Aorta (tissue), 5 donors: ENCODE measurements around the gene GABRE. TPM values are rescaled to one million over a fixed set of nuclear protein-coding genes. Genes with fewer than 3 reads are reported as not detected.

Source experiments
- ATAC-seq: fragments of 200-7000 bp; cut with Tn5 transposase; one replicate; pipeline ENCODE4 v1.9.1; 2022; ENCODE audit warnings: moderate library complexity; ENCODE audit not compliant: low FRiP score
- DNase-seq, 2 donors: peaks; one replicate each; pipeline ENCODE4 v3.0.0-alpha.2; 2020
- H3K27ac ChIP-seq, 2 donors: one replicate each; pipeline ENCODE4 v1.5.1; 2013; ENCODE audit warnings: low read length in 2 of 2, mild to moderate bottlenecking in 2 of 2, moderate library complexity in 2 of 2, control low read depth in 1 of 2, inconsistent platforms in 1 of 2, low read depth in 1 of 2
- H3K27me3 ChIP-seq, 2 donors: one replicate each; pipeline ENCODE4 v1.6.1; 2013; ENCODE audit warnings: control low read depth in 1 of 2, low read length in 1 of 2, mild to moderate bottlenecking in 1 of 2, moderate library complexity in 1 of 2; ENCODE audit not compliant: insufficient read depth in 2 of 2, control insufficient read depth in 1 of 2
- H3K36me3 ChIP-seq, 2 donors: one replicate each; pipeline ENCODE4 v1.6.1; 2013; ENCODE audit warnings: control low read depth in 1 of 2, low read length in 1 of 2, mild to moderate bottlenecking in 1 of 2; ENCODE audit not compliant: insufficient read depth in 2 of 2, control insufficient read depth in 1 of 2
- H3K4me1 ChIP-seq, 2 donors: one replicate each; pipeline ENCODE4 v1.6.1; 2013; ENCODE audit warnings: low read length in 2 of 2, control low read depth in 1 of 2, mild to moderate bottlenecking in 1 of 2, moderate library complexity in 1 of 2; ENCODE audit not compliant: insufficient read depth in 2 of 2, control insufficient read depth in 1 of 2
- H3K4me3 ChIP-seq, 2 donors: one replicate each; pipeline ENCODE4 v1.5.1; 2013; ENCODE audit warnings: low read length in 2 of 2, control low read depth in 1 of 2, mild to moderate bottlenecking in 1 of 2
- H3K9me3 ChIP-seq: one replicate; pipeline ENCODE4 v1.6.1; 2013; ENCODE audit warnings: mild to moderate bottlenecking, low read length; ENCODE audit not compliant: control insufficient read depth
- WGBS, 2 donors: extraction: QIAGEN DNeasy Blood & Tissue Kit; methylation state at CpG; one replicate each; pipeline ENCODE4 v1.1.7; 2013; 5-methylcytosine and 5-hydroxymethylcytosine counted together
- intact Hi-C, 2 donors: fragments of 100-400 bp; cut with DNase I; formaldehyde crosslinking; loops; one replicate each; pipeline versions ENCODE4 v1.14.2 to v1.15.0; 2022
- long read RNA-seq, 2 donors: library from polyadenylated mRNA; unstranded; transcript quantifications; one replicate each; pipeline ENCODE4 v2.0.0, GENCODE V29; 2020 to 2021
- polyA plus RNA-seq, 2 donors: library from polyadenylated mRNA; stranded (reverse); fragments of 200-250 nt; gene quantifications; one replicate each; pipeline ENCODE4 v1.2.3, GENCODE V29; 2013
- total RNA-seq, 2 donors: library from RNA; stranded (reverse); fragmentation: NEBNext Ultra II Directional; extraction: Animal tissue kit (Norgen Biotek cat#: 25700); gene quantifications; one replicate each; pipeline ENCODE4 v1.2.1, GENCODE V29; 2021
- donor health status: healthy with polysubstance abuse.
- donor health status: Bipolar disorder and iron deficiency.
- donor health status: DM: no; HTN: no; CAD: no.
- donor health status: DM: no; HTN: no; CAD: no.
- donor health status: DM: yes; HTN: yes; CAD: no.

GABRE gene, protein sequence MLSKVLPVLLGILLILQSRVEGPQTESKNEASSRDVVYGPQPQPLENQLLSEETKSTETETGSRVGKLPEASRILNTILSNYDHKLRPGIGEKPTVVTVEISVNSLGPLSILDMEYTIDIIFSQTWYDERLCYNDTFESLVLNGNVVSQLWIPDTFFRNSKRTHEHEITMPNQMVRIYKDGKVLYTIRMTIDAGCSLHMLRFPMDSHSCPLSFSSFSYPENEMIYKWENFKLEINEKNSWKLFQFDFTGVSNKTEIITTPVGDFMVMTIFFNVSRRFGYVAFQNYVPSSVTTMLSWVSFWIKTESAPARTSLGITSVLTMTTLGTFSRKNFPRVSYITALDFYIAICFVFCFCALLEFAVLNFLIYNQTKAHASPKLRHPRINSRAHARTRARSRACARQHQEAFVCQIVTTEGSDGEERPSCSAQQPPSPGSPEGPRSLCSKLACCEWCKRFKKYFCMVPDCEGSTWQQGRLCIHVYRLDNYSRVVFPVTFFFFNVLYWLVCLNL
- 10 to 100 TPM; 39.1 to 41.9 TPM for total RNA-seq
- polyA plus RNA-seq, result 10 to 100 TPM in 1 of 2 donors, 1 to 10 TPM in 1; 2.9 to 32.3 TPM
- long read RNA-seq, donor 1, partial matches to known transcripts, result 0 of 5 reads
- long read RNA-seq, donor 1, other reads (novel, unspliced or antisense), result 3 of 5 reads
- long read RNA-seq, donor 2, partial matches to known transcripts, result 0 of 2 reads
- long read RNA-seq, donor 2, other reads (novel, unspliced or antisense), result 2 of 2 reads

DNA sequence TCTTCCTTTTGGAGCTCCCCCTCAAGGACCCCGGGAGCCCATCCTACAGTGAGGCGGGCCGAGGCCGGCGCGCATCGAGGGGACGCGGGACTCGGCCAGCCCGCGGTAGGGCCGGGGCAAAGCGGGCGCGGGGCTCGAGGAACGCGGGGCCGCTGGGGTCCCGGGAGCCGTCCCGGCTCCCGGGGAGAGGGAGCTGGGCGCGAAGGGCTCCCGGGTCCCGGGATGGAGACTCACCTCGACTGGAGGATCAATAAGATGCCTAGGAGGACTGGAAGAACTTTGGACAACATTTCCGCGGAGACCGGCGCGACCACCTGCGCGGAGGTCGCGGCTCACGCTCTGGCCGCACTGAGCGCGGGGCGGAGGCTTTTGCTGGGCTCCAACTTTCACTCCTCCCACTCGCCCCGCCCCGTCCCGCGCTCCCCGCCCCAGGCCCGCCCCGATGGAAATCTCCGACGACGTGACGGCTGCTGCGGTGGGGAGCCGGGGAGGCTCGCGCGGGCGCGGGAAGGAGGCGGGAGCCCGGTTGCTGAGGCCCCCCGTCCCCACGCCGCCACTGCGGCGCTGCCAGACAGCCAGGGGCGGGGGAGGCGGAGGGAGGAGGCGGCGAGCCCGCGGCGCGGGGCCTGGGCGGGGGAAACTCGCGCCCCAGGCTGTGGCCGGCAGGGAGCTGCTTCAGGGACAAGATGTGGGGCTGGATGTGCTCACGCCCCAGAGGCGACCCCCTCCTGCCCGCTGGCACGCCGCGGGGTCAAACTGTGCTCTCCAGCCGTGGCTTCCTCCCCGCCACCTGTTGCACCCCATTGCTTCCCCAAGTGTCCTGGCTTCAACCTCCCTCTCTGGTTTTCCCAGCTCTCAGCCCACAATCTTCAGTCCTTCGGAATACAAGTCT lies at the start of gene GABRE:
Gene GABRE (minus strand): TSS at position 341 of the 892 bp plus-strand sequence. CDS start 51 bp downstream, at position 290.
- peak; percentile 59 to 91 for DNase-seq
- peaks cover 0 to 2% of the 10 kb centered on the region in 2 donors for H3K4me1 ChIP-seq
- intact Hi-C loops, result no loop called here
- H3K36me3 ChIP-seq, result no peaks in the 10 kb centered on the region
- 2 to 29% methylated on average over 69 to 90 of the region's 90 CpGs for WGBS, 2 donors
- no peaks in the 10 kb centered on the region for H3K27me3 ChIP-seq
- peak within 1 kb of the TSS; percentile 2 to 73 for H3K4me3 ChIP-seq
- H3K9me3 ChIP-seq, result no peaks in the 10 kb centered on the region
- H3K27ac ChIP-seq, result no peak within 1 kb of the TSS
- ATAC-seq, result peak; percentile 80

DNA sequence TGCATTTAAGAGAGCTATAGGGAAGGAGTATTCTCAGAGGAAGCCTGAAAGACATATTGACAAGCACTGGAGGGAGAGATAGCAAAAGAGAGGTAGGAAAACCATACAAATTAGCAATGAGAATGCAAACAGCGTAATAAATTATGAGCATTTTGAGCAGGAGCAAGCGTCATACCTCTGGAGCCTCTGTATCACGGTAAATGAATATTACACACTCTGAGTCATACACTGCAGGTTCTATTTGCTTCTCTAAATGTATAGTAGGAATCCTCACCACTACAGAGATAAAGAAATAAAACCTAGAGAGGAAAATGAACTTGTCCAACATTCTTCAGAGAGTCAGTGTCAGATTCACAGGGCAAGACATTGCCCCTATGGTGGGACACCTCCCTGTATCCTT lies 46.4 kb upstream of the GABRE start:
- Histone ChIP-seq H3K4me1 (no peaks in the 10 kb centered on the region), H3K4me3 (no peak overlapping the region), H3K36me3 (no peaks in the 10 kb centered on the region), H3K9me3 (no peaks in the 10 kb centered on the region), H3K27ac (no peak overlapping the region), H3K27me3 (no peaks in the 10 kb centered on the region)
- intact Hi-C loops, result no loop called here
- no peak for DNase-seq
- ATAC-seq, result no peak
- WGBS, 2 donors, result 73 to 94% methylated on average over 3 of the region's 3 CpGs

DNA sequence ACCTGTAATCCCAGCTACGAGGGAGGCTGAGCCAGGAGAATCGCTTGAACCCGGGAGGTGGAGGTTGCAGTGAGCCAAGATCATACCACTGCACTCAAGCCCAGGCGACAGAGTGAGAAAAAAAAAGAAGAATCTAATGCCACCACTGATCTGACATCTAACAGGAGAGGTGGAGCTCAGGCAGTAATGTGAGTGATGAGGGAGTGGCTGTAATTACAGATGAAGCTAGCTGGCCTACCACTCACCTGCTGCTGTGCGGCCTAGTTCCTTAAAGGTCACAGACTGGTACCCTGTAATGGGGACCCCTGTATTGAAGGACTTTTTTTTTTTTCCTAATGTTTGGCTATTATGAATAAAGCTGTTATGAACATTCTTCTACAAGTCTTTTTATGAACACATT lies 25.3 kb upstream of the GABRE start:
- Histone ChIP-seq H3K4me1 (no peaks in the 10 kb centered on the region), H3K27ac (no peak overlapping the region), H3K27me3 (no peaks in the 10 kb centered on the region), H3K36me3 (no peaks in the 10 kb centered on the region), H3K4me3 (no peak overlapping the region), H3K9me3 (no peaks in the 10 kb centered on the region)
- 72 to 90% methylated on average over 5 of the region's 5 CpGs for WGBS, 2 donors
- DNase-seq, result no peak
- intact Hi-C loops, result no loop called here
- no peak for ATAC-seq

DNA sequence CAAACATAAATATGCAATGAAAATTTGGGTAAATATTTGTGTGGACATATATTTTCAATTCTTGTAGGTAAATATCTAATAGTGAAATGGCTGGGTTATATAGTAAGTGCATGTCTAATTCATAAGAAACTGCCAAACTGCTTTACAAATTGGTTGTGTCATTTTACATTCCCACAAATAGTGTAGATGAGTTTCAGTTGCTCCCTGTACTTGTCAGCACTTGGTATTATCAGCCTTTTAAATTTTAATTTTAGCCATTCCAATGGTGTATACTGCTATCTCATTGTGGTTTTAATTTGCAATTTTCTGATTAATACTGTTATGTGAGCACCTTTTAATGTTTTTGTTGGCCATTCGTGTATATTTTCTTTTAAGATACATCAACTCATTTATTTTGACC lies 23.1 kb upstream of the GABRE start:
- intact Hi-C loops, result no loop called here

DNA sequence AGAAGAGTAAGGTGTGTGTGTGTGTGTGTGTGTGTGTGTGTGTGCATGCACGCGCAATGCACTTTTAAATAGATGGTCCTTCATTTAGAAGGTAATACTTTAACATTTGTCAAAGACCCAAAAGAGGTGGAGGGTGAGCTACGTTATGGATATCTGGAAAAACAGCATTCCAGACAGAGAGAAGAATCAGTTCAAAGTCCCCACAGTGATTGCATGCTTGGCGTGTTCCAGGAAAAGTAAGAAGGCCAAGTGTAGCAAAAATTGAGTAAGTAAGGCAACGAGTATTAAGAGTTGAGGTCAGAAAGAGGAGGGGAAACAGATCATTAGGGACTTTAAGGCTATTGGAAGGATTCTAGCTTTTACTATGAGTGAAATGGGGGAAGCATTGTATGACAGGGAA lies 21.9 kb upstream of the GABRE start:
- intact Hi-C loops, result no loop called here
- 62 to 80% methylated on average over 5 of the region's 5 CpGs for WGBS, 2 donors

More for the DNA sequence above, 23.1 kb upstream of the GABRE start:
- WGBS, 2 donors, result 90 to 96% methylated on average over 1 of the region's 1 CpG
- DNase-seq, result no peak
- H3K27ac ChIP-seq, result no peak overlapping the region
- no peak for ATAC-seq
- no peaks in the 10 kb centered on the region for H3K9me3 ChIP-seq
- no peaks in the 10 kb centered on the region for H3K27me3 ChIP-seq
- no peak overlapping the region for H3K4me3 ChIP-seq
- H3K36me3 ChIP-seq, result no peaks in the 10 kb centered on the region
- H3K4me1 ChIP-seq, result no peaks in the 10 kb centered on the region

DNA sequence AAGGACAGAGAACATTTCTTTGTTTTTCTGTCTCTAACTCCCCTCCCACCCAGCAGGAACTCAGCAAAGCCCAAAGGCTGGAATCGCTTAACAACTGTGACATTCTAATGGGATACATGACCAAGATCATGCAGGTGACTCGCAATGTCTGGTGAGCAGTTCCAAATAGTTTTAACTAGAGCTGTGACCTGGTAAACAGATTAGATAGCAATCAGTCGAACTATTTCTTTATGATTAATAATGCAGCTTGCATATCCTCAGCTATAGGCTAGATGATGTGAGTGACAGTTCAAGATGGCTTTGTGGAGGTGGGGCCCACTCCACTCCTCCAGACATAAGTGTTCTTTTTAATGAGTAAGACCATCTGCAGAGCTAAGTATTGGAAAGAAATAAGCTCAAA lies 20.0 kb upstream of the GABRE start:
- no peak for ATAC-seq
- no peak overlapping the region for H3K4me3 ChIP-seq

More for the DNA sequence above, 21.9 kb upstream of the GABRE start:
- no peaks in the 10 kb centered on the region for H3K27me3 ChIP-seq
- DNase-seq, result no peak
- no peaks in the 10 kb centered on the region for H3K36me3 ChIP-seq
- no peak for ATAC-seq
- no peak overlapping the region for H3K4me3 ChIP-seq
- H3K27ac ChIP-seq, result no peak overlapping the region
- H3K4me1 ChIP-seq, result no peaks in the 10 kb centered on the region
- no peaks in the 10 kb centered on the region for H3K9me3 ChIP-seq

DNA sequence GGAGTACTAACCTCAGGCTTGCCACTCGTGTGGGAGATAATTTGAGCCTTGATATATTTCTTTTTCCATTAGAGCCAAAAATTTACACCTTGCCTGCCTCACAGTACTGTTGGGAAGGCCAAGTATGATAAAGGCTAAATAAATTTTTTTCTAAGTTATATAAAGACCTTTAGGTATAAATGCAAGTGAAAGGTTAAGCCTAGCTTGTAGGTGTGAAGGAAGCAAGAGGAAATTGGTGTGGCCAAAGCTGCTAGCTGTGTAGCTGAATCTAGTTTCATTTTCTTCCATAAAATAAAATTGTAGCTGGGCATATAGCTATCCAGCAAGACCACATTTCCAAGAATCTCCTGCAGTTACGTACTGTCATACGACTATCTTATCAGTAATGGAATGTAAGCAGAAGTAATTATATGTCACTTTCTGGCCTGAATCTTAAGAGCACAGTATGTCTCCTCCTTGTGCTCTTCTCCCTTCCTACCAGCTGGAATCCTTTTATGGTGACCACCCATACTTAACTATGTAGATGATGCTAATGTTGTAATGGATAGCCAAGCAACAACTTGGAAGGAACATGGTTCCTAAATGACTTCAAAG lies 14.3 kb upstream of the GABRE start:
- Histone ChIP-seq H3K27ac (no peak overlapping the region), H3K9me3 (no peaks in the 10 kb centered on the region), H3K36me3 (no peaks in the 10 kb centered on the region), H3K4me1 (no peaks in the 10 kb centered on the region), H3K4me3 (no peak overlapping the region), H3K27me3 (no peaks in the 10 kb centered on the region)
- intact Hi-C loops, result no loop called here
- no peak for ATAC-seq
- DNase-seq, result no peak
- WGBS, 2 donors, result 51 to 87% methylated on average over 3 of the region's 3 CpGs

More for the DNA sequence above, 20.0 kb upstream of the GABRE start:
- intact Hi-C loops, result no loop called here
- Histone ChIP-seq H3K27me3 (no peaks in the 10 kb centered on the region), H3K9me3 (no peaks in the 10 kb centered on the region), H3K27ac (no peak overlapping the region), H3K4me1 (no peaks in the 10 kb centered on the region), H3K36me3 (no peaks in the 10 kb centered on the region)
- 68 to 87% methylated on average over 3 of the region's 3 CpGs for WGBS, 2 donors
- no peak for DNase-seq

DNA sequence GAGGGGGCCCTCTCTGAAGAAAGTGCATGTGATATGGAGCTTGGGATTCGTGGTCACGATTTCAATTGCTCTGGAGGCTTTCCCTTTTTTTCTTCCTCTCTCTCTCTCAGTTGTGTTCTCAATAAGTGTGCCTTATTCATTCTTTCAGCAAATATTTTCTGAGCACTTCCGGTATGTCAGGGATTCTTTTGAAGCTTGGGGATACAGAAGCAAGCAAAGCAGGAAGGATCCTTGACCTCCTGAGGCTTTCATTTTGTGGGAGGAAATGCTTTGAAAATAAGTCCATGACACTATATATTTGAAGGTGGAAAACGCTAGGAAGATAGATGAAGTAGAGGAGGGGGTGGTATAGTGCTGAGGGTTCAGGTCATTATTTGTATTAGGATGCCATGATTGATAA lies 12.6 kb upstream of the GABRE start:
- no peaks in the 10 kb centered on the region for H3K36me3 ChIP-seq
- H3K9me3 ChIP-seq, result no peaks in the 10 kb centered on the region
- DNase-seq (no peak), ATAC-seq (no peak)
- intact Hi-C loops, result no loop called here
- 67 to 82% methylated on average over 4 of the region's 4 CpGs for WGBS, 2 donors
- H3K4me3 ChIP-seq, result no peak overlapping the region
- H3K4me1 ChIP-seq, result no peaks in the 10 kb centered on the region
- H3K27ac ChIP-seq, result no peak overlapping the region
- no peaks in the 10 kb centered on the region for H3K27me3 ChIP-seq
